Hypothalamus (tissue), 51 donors: ENCODE measurements around the gene R3HDM4.
"Not testable (repeated sequence)": the region's sequence is repeated elsewhere in the genome, so short reads cannot be mapped to it uniquely, and the experiment has no call there.

Experiments
- DNase-seq, 51 donors: peaks; one replicate each; lab custom pipeline; 2025; lab: John Stamatoyannopoulos, UW

R3HDM4 gene

DNA sequence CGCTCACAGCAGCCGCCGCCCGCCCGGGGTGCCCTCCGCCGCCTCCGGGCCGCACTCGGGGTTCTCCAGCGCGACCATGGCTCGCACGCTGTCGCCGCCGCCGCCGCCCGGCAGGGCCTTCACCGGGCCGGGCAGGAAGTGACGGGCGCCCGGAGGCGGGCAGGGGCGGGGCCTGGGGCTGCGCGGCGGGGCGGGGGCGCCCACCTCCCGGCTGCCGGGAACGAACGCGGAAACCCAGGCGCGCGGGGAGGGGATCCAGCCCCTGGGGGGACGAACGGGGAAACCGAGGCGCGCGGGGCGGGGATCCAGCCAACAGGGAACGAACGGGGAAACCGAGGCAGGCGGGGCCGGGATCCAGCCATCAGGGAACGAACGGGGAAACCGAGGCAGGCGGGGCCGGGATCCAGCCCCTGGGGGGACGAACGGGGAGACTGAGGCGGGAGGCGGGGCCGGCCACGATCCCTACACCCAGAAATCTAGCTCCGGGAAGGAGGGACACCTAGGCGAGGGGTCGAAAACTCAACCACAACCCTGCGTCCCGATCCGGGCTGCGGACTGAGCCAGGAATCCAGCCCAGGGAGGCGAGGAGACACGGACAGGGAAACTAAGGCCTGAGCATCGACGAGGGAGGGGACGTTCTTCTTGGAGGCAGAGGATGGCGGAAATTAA is at the start of gene R3HDM4:
R3HDM4 (minus strand) TSS at position 140 of the 669 bp plus-strand sequence; CDS start at position 78, 62 bp downstream.
- peak in 48 of 51 donors; percentile 23 to 87 (median 63) for DNase-seq

DNA sequence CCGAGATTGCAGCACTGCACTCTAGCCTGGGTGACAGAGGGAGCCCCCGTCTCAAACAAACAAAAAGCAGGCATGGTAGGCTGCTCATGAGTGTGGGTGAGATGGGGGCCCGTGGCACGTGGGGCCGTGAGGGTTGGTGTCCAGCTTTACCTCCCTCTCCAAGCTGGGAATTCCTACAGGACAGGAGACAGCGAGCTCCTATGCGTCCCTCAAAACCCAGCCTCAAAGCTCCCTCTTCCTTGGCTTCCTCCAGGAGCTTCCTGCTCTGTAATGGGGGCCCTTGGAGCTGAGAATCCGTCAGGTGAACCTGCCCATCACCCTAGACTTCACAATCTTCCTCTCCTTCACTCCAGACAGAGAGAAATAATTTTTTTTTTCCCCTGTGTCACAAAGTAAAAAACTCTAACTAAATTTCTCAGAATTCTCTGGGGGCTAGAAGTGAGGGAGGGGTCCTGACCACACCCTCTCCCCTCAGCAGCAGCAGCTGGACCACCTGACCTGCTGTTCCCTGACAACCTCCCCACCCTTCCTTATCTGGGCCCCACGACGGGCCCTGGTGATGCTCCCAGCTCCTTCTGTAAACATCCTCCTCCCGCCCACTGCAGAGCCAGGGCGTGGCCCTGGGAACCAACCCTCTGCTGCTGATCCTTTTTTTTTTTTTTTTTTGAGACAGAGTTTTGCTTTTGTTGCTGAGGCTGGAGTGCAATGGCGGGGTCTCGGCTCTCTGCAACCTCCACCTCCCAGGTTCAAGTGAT is 49.0 kb upstream of the R3HDM4 start:
- no peak for DNase-seq

DNA sequence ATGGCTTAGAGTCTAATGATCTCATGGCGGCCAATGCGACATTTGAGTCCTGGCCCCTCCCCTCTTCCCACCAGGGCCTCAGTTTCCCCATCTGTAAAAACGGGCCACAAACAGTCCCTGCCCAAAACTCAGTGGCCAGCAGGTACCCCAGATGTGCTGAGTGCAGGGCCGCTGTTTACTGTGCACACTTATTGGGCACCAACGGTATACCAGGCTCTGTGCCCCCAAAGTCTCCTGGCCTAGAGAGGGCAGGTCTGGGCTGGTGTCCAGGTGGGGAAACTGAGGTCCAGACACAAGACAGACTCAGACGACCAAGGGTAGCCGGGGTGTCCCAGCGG is 47.6 kb upstream of the R3HDM4 start:
- no peak for DNase-seq

DNA sequence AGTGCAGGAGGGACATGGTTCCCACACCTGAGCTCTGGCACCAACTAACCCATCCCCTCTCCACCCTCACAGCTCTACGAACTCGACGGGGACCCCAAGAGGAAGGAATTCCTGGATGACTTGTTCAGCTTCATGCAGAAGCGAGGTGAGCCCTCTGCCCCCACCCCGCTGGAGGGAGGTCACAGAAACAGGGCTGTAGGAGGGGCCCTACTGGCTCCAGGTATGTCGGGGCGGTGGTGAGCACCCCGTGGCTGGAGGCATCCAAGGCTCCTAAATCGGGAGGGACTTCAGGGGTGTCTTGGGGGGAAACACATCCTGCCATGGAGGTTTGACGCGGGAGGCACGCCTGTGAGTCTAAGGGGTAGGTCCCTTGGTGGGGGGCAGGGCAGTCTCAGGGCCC is 47.0 kb upstream of the R3HDM4 start:
- DNase-seq = no peak

DNA sequence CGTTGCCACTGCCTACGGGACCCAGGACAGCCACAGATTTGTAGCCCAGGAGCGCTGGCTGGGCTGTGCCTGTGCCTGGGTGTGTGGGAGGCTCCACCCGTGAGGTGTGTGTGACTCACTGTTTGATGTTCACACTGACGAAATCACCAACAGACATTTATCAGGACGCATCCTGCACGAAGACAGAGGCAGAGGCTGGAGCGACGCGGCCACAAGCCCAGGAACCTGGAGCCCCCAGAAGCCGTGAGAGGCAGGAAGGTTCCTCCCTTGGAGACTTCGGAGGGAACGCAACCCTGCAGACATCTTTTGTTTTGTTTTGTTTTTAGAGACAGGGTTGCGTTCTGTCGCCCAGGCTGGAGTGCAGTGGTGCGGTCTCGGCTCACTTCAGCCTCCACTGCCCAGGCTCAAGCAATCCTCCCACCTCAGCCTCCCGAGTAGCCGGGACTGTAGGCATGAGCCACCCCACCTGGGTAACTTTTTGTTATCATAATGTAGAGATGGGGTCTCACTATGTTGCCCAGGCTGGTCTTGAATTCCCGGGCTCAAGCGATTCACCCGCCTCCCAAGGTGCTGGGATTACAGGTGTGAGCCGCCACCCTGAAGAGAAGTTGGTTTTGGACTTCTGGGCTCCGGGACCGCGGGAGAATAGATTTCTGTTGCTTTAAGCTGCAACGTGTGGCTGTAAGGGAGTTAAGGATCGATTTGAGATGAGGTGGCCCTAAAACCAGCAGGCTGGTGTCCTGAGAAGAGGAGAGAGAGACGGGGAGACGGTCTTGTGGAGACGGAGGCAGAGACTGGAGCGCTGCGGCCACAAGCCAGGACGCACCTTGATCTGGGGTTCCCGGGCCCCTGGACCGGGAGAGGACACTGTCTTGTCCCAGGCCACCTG is 46.2 kb upstream of the R3HDM4 start:
- peak in 2 of 51 donors; percentile 16 to 47 for DNase-seq

DNA sequence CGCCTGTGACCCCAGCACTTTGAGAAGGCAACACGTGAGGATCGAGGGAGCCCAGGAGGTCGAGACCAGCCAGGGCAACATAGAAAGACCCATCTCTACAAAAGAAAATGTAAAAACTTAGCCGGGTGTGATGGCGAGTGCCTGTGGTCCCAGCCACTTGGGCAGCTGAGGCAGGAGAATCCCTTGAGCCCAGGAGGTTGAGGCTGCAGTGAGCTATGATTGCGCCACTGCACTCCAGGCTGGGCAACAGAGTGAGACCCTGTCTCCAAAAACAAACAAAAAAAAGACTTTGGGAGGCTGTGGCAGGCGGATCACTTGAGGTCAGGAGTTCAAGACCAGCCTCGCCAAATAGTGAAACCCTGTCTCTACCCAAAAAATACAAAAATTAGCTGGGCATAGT is 44.6 kb upstream of the R3HDM4 start:
- DNase-seq = not testable (repeated sequence)

DNA sequence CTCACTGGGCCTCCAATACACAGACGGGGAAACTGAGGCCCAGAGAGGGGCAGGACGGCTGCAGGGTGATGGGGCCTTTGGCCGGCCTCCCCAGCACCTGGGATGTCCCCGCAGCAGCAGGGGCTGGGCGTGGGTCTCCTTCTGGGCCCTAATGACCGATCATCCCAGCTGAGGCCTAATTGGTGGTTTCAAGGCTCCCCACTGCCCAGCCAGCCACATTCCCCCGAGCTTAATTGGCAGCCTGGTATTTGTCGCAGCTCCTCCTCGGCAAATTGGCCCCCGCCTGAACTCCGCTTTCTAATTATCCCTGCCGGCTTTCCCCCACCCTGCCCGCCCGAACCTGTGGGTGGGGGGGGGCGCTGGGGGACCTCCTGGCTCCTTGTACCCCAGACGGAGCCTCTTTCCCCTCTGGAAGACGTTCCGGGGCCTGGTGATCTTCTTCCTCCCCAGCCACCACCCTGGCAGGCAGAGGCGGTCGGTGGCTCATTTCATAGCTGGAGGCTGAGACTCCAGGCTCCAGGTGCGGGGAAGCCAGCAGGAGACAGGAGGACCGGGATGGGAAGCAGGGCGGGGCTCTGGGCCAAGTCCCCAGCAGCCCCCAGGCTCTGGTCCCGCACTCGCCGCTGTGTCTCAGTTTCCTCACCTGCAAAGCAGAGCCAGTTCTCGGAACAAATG is 43.9 kb upstream of the R3HDM4 start:
- DNase-seq = no peak

DNA sequence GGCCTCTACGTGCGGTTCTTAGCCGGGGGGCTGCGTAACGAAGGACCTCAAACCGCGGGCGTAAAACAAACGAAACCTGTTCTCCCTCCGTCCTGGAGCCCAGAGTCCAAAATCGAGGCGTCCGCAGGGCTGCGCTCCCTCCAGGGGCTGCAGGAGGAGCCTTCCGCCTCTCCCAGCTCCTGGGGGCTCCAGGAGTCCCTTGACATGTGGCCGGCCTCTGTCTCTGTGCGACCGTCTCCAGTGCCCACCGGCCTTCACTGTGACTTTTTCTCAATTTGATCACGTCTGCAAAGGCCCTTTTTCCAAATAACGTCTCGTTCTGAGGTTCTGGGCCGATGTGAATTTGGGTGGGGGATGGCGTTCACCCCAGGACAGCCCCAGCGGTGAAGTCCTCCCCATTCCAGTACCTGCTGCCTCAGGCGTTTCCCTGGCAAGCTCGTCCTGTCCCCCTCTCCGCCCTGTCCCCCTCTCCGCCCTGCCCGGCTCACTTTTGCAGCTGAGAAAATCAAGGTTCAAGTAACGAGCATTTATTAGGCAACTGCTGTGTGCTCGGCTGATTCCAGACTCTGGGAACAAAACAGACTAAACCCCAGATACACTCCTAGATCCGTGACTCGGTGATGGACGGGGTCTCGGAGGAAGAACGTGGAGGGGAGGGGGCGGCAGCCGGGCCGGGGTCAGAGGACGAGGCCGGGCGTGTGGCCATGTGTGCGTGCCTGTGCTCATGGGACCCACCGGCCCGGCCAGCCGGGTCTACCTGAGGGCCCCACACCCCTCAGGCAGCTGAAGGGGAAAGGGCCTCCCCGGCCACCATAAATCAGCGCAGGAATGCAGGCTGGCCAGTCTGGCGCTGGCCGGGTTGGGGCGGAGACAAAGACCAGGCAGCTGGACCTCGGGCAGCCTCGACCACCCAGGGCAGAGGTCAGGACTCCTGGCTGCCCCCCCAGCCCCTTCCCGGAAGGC is 43.1 kb upstream of the R3HDM4 start:
- DNase-seq = no peak

DNA sequence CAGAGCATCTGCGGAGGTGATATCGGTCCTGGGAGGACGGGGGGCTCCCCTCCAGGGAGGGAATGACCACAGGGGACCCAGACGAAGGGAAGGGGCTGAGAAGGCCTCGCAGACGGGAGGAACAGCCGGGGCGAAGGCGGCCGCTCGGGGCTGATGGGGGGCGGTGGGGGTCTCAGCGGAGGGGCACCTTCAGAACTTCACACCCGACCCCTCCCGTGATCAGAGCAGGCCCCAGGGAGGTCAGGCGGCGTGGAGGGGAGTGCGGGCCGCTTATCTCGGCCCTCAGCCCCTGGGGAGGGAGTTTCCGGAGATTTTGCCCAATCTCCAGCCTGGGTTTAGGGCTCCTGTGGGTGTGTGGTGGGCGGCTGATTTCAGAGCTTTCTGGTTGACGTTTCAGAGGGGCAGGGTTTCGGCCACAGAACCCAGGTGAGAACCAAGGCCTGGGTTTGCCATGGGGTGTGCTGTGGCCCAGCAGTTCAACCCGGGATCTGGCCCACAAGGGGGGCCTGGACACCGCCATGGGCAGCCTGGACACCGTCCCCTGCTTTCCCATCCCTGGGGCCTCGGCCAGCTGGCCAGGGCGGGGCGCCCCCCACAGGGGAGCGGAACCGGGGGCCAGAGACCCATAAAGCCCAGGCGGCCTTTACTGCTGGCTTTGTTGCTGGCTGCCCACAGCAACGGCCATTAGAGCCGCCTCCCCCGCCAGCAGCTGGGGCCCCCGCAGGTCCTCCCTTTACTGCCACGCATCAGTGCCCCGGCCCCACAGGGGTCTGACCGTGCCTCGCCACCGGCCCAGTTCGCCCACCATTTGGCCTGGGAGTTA is 41.9 kb upstream of the R3HDM4 start:
- DNase-seq = no peak

DNA sequence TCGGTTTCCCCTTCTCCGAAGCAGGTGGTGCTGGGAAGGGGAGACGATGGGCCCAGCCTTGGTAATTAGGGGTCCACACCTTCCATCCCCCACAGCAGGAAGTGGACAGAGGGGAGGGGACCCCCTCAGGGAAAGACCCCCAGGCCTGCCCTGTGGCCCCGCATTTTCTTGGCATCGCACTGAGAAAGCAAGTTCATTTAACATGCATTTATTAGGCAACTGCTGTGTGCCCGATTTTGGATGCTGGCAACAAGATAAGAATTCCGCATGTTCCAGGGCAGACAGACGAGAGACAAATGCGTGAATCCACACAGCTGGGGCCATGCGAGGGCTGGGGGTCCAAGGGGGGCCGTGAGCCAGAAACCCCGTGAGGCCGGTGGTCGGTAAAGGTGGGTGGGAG is 41.3 kb upstream of the R3HDM4 start:
- DNase-seq = no peak

DNA sequence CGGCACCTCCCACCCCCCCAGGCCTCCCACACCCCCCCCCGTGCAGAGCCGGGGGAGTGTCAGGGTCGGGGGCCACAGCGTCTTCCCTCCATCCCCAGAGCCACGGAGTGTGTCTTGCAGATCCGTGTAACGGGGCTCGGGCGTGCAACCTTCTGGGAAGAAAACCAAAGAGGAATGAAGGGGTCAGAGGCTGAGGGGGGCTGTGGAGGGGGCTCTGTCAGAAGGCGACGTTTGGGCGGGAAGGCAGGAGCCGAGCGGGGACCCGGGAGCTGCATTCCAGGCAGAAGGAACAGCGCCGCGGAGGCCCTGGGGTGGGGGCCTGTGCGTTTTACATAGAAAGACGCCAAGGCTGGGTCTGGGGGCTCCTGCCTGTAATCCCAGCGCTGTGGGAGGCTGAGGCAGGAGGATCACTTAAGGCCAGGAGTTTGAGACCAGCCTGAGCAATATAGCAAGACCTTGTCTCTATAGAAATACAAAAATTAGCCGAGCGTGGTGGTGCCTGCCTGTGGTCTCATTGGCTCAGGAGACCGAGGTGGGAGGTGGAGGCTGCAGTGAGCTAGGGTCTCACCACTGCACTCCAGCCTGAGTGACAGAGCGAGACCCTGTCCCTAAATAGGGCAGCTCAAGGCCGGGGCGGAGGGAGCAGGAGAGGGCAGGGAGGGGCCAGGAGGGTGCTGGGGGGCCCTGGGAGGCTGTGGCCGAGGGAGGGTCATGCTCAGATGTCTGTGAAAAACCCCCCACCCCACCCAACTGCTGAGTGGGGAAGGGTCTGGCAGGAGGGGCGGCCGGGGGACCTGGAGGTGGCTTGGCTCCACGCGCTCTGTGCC is 40.6 kb upstream of the R3HDM4 start:
- no peak for DNase-seq

DNA sequence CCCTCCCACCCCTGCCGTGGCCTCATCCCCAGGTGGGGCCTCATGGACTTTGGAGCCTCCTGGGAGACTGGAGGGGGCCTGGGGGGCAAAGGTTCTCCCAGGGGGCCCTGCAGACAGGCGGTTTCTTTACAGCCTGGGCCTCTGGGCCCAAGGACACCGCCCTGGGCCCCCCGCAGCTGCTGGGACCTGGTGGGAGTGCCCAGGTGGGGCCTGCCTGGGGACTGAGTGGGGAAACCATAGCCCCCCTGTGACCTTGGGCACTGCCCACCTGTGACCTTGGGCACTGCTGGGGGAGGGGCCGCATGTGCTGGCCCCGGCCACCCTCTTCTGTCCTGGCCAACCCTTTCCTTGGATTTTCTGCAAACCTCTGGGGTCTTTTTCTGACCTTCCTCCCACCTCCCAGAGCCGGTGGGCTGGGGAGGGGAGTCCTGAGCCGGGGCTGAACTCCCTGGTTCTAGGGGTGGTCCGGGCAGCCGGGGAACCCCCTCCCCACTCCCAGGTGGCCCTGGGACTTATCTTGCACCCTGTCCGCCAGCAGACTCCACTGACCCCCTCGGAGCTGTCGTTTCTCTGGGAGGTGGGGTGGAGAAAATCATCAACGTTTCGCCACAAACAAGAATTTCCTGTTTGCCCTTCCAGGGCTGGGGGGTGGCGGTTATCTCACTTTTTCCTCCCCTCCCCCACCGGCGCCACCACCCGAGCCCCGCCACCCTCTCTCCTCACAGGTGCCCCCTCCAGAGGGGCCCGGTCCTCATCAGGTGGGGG is 39.8 kb upstream of the R3HDM4 start:
- no peak for DNase-seq

DNA sequence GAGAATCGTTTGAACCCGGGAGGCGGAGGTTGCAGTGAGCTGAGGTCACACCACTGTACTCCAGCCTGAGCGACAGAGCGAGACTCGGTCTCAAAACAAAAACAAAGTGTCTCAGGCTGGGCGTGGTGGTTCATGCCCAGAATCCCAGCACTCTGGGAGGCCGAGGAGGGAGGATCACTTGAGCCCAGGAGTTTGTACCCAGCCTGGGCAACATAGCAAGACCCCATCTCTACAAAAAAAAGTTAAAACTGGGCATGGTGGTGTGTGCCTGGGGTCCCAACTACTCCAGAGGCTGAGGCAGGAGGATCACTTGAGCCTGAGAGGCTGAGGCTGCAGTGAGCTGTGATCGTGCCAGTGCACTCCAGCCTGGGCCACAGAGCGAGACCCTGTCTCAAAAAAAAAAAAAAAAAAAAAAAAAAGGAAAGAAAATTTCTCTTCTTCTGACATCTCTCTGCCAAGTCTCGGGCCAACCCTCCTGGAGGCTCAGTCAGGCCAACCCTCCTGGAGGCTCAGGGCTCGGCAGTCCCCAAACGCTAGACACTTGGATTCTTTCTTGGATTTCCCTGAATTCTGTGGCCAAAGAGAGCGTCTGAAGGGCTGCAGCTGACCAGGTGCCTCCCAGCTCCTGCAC is 39.1 kb upstream of the R3HDM4 start:
- no peak for DNase-seq

DNA sequence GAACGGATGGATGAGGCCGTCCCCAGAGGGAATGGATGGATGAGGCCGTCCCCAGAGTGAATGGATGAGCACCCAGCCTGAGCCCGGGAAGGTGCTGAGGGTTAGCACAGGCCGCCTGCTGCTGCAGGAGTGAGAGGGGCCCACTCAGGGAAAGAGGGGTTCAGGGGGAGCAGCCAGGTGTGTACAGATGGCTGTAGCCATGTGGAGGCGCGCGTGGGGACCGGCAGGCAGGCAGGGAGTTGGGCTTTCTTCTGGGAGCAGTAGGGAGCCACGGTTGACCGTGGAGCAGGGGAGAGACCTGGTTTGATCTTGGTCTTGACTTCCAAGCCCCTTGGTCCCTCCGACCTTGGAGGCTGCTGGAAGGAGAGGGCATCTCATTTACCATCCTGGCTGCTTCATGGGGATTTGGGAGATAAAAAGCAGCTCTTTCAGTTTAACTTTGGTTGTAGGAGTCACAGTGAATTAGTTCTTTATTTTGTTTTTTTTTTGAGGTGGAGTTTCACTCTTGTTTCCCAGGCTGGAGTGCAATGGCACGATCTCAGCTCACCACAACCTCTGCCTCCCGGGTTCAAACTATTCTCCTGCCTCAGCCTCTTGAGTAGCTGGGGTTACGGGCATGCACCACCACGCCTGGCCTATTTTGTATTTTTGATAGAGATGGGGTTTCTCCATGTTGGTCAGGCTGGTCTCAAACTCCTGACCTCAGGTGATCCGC is 37.5 kb upstream of the R3HDM4 start:
- no peak for DNase-seq

DNA sequence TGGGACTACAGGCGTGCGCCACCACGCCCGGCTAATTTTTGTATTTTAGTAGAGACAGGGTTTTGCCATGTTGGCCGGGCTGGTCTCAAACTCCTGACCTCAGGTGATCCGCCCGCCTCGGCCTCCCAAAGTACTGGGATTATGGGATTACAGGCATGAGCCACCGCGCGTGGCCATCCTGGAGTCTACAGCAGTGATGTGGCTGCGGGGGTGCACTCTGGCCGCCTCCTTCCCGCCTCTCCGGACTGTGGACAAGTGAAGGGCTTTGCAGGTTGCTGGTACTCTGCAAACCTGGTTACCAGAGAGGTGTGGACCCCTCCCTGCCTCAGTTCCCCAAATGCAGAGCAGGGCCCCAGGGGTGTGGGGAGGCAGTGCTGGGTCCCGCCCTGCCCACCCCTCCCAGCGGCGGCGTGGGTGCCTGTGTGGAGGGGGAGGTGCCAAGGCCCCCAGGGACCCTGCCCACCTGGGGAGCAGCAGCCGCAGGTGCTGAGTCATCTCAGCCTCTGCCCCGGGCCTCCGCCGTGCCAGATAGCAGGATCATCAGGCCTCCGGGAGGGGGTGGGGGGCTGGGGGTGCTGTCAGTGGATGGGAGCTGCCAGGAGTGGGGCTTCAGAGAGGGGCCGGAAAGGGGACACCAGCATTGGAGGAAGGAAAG is 36.0 kb upstream of the R3HDM4 start:
- DNase-seq = no peak
